NCI-H146 treated with DMSO at 0.1 percent for 48 hours (cell line): ENCODE results near the gene SMARCA1.
"Not testable (repeated sequence)": the region's sequence is repeated elsewhere in the genome, so short reads cannot be mapped to it uniquely, and the experiment has no call there.

Experiments used
- DNase-seq: peaks from one replicate; lab custom pipeline; 2025; ENCODE audit not compliant: unreplicated experiment; lab: John Stamatoyannopoulos, UW

The SMARCA1 gene, protein sequence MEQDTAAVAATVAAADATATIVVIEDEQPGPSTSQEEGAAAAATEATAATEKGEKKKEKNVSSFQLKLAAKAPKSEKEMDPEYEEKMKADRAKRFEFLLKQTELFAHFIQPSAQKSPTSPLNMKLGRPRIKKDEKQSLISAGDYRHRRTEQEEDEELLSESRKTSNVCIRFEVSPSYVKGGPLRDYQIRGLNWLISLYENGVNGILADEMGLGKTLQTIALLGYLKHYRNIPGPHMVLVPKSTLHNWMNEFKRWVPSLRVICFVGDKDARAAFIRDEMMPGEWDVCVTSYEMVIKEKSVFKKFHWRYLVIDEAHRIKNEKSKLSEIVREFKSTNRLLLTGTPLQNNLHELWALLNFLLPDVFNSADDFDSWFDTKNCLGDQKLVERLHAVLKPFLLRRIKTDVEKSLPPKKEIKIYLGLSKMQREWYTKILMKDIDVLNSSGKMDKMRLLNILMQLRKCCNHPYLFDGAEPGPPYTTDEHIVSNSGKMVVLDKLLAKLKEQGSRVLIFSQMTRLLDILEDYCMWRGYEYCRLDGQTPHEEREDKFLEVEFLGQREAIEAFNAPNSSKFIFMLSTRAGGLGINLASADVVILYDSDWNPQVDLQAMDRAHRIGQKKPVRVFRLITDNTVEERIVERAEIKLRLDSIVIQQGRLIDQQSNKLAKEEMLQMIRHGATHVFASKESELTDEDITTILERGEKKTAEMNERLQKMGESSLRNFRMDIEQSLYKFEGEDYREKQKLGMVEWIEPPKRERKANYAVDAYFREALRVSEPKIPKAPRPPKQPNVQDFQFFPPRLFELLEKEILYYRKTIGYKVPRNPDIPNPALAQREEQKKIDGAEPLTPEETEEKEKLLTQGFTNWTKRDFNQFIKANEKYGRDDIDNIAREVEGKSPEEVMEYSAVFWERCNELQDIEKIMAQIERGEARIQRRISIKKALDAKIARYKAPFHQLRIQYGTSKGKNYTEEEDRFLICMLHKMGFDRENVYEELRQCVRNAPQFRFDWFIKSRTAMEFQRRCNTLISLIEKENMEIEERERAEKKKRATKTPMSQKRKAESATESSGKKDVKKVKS

DNA sequence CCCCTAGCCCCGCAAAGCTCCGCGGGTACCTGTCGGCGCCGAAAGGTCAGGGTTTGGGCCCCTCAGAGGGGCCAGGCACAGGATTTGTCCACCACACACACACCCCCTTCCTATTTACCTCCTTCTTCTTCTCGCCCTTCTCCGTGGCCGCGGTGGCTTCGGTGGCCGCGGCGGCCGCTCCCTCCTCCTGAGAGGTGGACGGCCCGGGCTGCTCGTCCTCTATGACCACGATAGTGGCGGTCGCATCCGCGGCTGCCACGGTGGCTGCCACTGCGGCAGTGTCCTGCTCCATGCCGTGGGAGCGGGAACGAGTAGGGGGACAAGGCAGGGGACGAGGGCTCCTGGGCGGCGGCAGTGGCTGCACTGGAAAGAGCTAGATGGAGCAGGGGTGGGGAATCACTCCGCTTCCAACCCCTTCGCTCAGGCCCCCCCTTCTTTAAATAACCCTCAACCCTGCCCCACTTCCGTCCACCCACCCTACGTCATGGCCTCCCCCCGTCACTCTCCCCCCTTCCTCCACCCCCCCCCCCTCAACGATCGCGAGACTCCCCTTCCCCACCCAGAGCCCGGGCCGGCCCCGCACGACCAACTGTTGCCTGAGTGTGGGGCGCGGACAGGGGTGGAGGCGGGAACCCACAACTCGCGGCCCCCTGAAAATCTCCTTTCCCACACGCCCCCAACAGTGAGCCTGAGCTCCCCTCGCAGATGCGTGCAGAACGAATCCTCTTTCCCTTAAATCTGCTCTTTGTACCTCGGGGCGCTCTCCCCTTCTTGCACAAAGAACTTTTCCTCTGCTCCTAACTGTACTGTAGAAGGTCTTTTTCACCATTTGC is at the start of gene SMARCA1:
TSS of gene SMARCA1 (minus strand) at position 412 of the 833 bp plus-strand sequence. CDS start at position 292, 120 bp downstream.
- DNase-seq, result peak; percentile 31

DNA sequence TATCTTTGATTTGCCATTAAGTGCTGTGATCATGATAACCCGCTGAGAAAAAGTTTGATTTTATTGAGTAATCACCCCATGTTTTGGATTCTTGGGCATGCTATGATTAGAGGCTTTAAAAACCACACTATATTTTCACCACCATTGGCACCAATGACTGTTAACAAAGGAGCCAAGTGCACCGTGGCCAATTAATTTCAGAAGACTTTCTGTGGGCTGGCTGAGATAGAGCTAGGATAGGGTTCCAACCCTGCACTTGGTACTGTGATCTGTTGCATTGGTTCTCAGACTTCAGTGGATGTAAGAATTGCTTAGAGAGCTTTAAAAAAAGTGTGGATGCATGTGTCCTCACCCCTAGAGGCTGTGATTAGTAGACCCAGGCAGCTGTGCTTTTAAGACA is 49.1 kb upstream of the SMARCA1 start:
- DNase-seq, result no peak

DNA sequence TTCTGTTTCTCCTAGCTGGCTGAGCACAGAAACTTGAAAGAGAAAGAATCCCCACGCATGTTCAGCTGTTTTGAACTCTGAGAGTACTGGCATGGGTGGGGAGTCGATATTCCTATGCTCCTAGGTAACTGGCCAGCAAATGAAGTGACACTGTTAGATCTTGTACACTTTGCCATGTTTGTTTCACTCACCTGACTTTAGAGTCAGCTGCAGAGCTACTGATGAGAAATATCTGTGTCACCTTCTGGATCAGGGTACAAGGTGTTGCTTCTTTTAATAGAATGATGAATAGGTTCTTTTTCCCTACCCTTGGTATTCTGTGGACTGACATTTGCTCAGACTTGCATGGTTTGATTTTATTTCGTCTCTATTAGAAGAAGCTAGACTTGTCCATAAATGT is 45.1 kb upstream of the SMARCA1 start:
- DNase-seq, result no peak

DNA sequence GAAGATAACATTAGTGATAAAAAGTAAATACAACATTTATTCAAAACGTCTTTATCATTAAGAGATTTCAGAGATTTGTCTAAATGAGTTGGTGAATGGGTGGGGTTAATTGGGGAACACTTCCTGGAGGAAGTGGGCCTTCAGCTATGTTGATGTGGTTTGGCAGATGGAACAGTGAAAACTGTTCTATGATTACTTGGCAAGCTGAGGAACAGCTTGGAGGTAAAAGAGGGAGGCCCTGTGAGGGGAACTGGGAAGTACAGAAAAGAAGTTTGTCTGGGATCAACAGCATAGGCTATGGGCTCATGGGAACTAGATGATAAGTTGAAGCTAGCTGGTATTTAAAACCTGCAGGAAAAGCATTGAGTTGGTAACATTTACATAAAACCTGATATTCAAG is 42.8 kb upstream of the SMARCA1 start:
- no peak for DNase-seq

DNA sequence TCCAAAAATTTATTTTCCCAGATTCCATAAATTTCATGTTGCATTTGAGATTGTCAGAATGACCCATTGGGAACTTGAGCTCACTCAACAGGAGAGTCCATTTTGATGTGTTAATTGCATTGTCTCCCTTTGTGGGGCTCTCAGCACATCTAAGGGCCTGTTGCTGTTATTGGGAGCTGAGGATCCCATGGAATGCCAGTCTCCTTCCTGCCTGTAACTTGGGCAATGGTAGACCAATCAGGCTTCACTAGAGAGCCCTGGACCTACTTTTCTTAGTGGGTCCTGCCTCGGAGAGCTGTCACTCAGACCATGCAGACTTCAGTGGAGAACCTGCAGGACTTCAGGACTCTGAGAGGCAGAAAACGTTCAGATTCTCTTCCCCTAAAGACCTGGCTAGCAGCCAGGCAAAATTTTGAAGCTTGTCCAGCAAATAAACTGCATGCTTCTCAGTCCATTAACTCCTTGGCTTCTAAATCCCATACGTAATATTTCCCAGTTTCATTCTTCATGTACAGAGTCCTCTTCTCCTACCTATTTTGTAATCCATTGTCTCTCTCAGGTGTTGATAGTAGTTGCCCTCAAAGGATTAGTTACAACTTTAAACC is 41.9 kb upstream of the SMARCA1 start:
- DNase-seq, result no peak

DNA sequence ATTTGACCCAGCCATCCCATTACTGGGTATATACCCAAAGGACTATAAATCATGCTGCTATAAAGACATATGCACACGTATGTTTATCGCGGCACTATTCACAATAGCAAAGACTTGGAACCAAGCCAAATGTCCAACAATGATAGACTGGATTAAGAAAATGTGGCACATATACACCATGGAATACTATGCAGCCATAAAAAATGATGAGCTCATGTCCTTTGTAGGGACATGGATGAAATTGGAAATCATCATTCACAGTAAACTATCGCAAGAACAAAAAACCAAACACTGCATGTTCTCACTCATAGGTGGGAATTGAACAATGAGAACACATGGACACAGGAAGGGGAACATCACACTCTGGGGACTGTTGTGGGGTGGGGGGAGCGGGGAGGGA is 41.1 kb upstream of the SMARCA1 start:
- not testable (repeated sequence) for DNase-seq

DNA sequence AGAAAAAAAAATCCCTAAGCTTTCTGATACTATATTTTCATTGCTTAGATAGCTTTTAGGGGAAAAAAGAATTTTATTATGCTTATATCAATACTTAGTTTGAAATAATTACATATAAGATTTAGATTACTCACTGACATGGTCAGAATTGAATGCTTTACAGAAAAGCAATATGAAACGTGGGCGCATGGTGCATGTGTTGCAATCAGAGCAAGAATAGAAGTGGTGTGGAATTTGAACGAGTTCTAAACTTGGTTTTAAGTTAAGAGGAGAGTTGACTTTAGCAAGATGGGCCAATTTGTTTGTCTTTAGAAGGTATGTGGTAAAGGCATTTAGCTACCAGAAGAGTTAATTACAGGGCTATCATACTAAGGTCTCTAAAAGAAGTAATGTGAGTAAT is 38.2 kb upstream of the SMARCA1 start:
- DNase-seq, result no peak

DNA sequence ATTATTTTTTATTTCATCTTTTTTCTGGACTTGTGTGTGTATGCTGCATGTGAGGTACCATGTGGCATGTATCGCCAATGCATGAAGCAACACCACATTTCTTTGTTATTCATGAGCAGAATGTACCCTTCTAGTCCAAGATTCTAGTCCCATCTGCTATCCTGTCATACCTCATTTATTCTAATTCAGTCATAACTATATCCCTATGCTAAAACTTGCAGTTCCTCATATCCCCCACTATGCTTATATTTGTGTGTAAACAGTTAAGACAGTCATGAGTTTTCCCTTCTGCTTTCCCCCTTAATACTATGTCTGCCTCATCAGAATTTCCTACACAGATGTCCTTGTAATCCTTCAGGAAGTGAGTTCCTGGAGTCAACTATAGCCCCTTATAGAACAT is 36.5 kb upstream of the SMARCA1 start:
- no peak for DNase-seq

DNA sequence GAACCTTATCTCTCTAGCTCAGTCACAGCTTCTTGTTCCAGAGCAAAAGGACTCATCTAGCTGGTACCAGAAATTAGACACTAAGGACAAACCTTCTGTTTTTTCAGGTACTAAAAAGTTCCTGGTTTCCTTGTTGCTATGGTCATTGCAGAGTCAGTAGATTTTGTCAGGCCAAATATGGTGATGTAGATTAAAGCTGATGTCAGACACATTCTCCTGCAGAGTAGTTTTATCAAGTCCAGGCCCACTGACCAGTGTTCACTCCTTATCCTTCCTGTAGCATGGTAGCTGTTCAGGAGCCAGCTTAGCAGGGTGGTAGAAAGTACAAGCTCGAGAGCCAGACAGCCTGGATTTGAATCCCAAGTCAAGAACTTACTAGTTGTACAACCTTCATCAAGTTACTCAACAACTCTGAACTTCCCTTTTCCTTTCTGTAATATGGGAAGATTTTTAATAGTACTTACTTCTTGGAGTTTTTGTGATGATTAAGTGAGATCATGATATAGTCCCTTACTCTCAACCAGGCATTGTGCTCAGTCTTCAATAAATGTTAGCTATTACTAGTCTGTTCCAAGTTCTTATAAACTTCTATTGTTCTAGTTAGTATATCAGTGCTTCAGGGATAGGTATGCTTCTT is 34.7 kb upstream of the SMARCA1 start:
- DNase-seq, result no peak

DNA sequence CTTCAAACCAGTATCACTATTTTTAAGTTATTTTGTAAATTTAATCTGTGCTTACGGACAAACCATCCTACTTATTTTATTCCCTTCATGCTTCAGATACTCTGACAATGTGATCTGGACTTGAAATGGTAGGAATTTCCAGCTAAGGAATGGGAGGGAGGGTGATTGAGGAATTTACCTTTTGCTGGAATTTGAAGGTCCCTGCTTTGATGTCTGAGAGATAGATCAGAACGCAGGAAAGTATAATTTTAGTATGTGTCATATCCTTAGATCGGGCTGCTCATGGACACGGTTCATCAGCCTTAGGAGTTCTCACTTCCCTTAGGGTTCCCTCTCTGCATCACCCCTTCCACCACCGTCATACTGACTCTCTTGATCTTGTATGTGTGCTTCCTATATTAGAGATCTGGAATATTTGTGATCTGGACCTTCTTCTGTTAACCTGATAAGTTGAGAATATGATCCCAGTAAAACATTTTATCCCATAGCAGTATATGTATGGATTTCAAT is 33.6 kb upstream of the SMARCA1 start:
- no peak for DNase-seq

DNA sequence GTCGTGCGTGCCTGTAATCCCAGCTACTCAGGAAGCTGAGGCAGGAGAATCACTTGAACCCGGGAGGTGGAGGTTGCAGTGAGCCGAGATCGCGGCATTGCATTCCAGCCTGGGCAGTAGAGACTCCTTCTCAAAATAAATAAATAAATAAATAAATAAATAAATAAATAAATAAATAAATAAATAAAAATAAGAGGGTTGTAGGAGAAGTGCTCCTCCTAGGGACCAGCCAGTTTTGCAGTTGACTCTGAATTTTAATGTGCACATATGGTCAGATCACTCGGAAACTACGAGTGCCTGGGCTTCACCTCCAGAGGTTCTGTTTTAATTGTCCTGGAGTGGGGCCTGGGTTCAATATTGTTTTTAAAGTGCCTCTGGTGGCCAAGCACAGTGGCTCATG is 31.5 kb upstream of the SMARCA1 start:
- DNase-seq, result not testable (repeated sequence)

DNA sequence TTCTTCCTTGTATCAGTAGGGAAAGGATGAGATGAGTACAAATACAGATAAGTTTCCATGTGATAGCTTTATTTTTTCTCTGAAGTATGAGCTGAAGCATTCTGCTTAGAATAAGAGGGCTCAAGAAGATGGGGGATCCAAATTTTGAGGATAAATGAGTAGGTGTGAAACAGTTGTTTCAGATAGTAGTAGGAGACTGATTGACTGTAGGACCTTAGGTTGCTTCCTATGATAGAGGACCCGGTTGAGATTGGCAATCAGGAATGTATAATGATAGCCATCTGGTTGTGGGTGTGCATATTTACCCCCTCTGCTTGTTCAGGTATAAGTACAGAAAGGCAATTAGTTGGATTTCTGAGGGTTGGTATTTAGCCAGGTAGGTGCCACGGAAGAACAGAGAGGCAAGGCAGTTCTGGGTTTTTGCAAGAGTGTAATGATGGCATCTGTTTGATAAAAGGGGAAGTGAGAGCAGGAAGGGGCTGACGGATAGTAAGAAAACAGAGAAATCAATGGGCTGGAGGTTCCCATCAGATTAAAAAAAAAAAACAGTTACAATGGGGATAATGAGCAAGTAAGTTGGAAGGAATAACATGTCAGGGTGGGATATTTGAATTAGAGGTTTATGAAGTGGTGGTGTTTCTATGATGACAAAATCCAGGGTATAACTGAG is 30.5 kb upstream of the SMARCA1 start:
- DNase-seq, result no peak

DNA sequence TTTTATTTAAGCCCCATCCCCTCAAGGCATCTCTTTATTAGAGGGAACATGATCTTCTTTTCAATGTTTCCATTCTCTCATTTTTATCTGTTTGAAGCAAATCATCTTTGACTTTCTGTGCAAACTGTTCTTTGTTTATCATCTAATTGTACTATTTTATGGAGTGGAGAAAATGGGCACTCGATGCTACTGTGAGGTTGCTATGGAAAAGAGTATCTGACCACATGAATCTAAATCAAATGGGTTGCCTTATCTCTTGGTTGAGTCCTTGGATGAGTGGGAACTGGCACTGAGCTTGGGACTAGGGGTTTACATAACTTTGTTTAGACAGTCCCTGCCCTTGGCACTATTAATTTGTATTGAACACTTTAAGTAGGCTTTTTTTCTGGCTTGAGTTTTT is 25.8 kb upstream of the SMARCA1 start:
- DNase-seq, result peak; percentile 87

DNA sequence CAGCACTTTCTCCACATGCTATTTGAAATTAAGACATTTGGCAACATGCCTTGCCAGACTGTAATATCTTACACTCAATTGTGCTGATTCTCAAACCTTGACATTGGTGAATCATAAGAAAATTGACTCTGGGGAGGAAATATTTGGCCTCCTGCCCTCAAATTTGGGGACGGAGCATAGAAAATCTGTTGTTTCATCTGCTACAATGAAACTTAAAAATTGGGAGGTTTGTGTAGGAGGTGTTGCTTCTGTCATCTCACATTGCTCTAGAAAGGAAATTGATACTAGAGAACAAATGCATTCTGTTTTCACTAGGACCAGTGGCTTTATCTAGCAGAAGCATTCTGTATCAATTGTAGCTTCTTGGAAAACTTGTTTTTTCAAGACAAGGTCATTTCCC is 22.1 kb upstream of the SMARCA1 start:
- DNase-seq, result no peak

DNA sequence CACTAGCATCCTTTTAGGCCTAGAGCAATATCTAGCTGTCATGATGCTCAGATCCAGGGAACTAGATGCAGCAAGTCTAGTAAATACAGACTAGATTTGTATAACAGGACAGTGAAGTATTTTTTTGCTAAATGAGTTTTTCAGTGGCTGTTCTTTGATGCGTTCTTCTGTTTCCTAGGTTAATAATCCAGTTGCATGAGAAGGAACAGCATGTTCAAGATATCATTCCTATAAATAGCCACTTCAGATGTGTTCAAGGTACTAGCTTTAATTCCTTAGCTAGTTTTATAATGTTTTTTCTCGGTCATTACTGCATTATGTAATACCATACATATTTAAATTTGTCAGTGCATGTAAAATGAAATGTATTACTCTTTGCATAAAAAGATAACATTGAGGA is 21.5 kb upstream of the SMARCA1 start:
- DNase-seq, result no peak

DNA sequence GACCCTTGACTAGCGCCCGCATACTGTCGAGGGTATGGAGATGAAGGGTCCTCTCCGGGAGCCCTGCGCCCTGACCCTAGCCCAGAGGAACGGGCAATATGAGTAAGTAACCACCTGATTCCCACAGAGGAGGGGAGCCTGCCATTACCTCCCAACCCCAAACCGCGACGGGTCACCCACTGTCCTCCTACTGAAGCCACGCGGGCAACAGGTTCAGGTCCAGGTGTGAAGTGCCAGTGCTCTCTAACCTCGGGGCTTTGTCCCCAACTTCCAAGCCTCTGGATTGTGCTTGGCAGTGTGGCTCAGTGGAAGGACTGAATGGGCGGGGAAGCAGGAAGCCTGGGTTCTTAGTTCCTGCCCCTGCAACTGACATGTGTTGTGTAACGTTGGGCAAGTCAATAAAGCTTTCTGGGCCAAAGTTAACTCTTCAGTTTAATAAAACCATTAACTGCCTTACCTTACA is 17.5 kb upstream of the SMARCA1 start:
- no peak for DNase-seq

DNA sequence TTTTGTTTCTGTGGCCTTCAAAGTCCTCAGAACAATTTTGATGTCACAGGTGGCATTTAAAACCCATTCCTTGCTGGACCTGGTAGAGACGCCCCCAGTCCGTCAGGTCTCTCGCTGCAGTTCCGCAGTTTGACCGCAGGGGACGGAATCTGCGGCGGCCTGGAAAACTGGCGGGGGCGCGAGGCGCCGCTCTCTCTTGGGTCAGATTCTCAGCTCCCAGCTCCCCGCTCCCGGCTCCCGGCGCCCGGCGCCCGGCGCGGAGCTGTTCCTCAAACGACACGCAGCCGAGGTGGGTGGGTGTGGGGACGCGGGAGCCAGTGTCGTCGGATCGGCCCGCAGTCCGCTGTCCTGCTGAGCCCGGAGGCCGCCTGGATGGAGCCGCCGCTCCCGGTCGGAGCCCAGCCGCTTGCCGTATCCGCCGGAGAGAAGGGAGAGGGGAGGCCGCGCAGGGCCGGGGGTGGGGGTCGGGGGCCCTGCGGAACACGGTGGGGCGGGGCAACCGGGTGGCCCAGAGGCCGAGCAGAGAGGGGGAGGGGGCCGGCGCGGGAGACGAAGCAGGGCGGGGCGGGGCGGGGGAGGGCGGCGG is 16.9 kb upstream of the SMARCA1 start, which contains the start of gene OCRL:
TSS of gene OCRL (plus strand) at position 192 of the 586 bp plus-strand sequence. CDS start at position 373, 181 bp downstream.
- peak; percentile 59 for DNase-seq

DNA sequence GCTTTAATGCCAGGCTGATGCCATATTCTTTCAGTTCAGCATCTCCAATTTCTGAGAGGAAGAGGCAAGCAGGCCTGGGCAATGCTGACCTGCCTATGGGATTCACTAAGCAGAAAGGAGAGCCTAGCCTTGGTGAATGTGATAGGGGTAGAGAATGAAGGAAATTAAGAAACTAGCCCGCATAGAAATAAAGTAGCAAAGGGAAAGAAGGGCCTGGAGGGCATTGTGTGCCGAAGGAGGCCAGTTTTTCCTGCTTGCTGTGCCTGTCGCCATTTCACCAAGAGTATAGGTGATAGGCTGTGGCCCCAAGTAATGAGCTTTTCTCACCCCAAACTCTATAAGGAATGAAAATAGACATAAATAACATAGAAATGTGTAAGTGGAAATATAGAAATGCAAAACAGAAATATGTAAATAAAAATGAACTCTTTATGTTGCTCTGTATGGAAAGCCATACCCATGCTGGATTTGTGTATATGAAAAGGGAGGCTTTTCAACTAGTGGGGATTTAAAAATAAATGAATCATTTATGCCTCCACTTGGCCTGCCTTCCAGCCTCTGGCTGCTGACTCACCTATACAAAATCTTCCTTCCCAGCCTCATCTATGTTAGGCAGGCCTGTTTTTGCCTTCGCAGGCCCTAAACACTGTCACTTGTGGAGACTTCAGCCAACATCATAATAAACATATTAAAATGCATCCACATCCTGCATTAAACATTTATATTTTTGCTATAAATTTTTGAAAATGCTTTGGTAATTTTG is 11.7 kb upstream of the SMARCA1 start:
- DNase-seq, result no peak
